HG02678 (cell line): ENCODE results near the gene NEUROD2.

Experiments used
- ATAC-seq: cut with Tn5 transposase; IDR thresholded peaks from one replicate; pipeline ENCODE4 v1.9.1; 2021; ENCODE audit warnings: mild to moderate bottlenecking, moderate library complexity; ENCODE audit not compliant: unreplicated experiment

NEUROD2 gene

GRCh38 chr17:39635614-39636176, 28.0 kb upstream of the NEUROD2 start:
- ATAC-seq, result no peak

- ATAC-seq, result no peak
These were observed 26.7 kb upstream of the NEUROD2 start for GRCh38 chr17:39634384-39634871.

- no peak for ATAC-seq
These were observed 26.0 kb upstream of the NEUROD2 start for GRCh38 chr17:39633570-39634183.

GRCh38 chr17:39632153-39632941, 24.6 kb upstream of the NEUROD2 start:
- no peak for ATAC-seq

- ATAC-seq, result no peak
These were observed 23.7 kb upstream of the NEUROD2 start for GRCh38 chr17:39631403-39631802.

- no peak for ATAC-seq
These were observed 22.2 kb upstream of the NEUROD2 start for GRCh38 chr17:39629898-39630297.

GRCh38 chr17:39629494-39629880, 21.8 kb upstream of the NEUROD2 start:
- no peak for ATAC-seq

- ATAC-seq, result no peak
These were observed 21.2 kb upstream of the NEUROD2 start for GRCh38 chr17:39628655-39629493.

- no peak for ATAC-seq
These were observed 20.2 kb upstream of the NEUROD2 start for GRCh38 chr17:39627712-39628516.

GRCh38 chr17:39627047-39627711, 19.5 kb upstream of the NEUROD2 start:
- ATAC-seq, result no peak

GRCh38 chr17:39626171-39627046, 18.7 kb upstream of the NEUROD2 start, which contains the start of gene PPP1R1B:
TSS of gene PPP1R1B (plus strand) at chr17:39626952. CDS start at chr17:39627393, 441 bp downstream.
- ATAC-seq, result no peak

- ATAC-seq, result no peak
These were observed 17.6 kb upstream of the NEUROD2 start for GRCh38 chr17:39625198-39625785.

GRCh38 chr17:39624313-39624712, 16.6 kb upstream of the NEUROD2 start:
- no peak for ATAC-seq

GRCh38 chr17:39623356-39623950, 15.7 kb upstream of the NEUROD2 start:
- no peak for ATAC-seq

GRCh38 chr17:39622380-39623006, 14.8 kb upstream of the NEUROD2 start:
- ATAC-seq, result no peak

GRCh38 chr17:39621523-39622379, 14.0 kb upstream of the NEUROD2 start:
- ATAC-seq, result peak; percentile 68

- ATAC-seq, result no peak
These were observed 12.0 kb upstream of the NEUROD2 start for GRCh38 chr17:39619786-39620101.
